B cell (primary cell): ENCODE results near the gene ZC3H7A.

Source experiments
- EZH2 ChIP-seq: IDR thresholded peaks from 2 replicates; pipeline ENCODE4 v1.6.1; 2012; ENCODE audit warnings: borderline replicate concordance, low read depth, mild to moderate bottlenecking, moderate library complexity, low read length; ENCODE audit not compliant: insufficient read depth, poor library complexity, severe bottlenecking
- TF ChIP-seq, protein P1 (sequence below): fragments of 200-600 bp; IDR thresholded peaks from one replicate; pipeline ENCODE4 v1.8.0; 2022; ENCODE audit warnings: antibody characterized with exemption, mild to moderate bottlenecking

DNA sequence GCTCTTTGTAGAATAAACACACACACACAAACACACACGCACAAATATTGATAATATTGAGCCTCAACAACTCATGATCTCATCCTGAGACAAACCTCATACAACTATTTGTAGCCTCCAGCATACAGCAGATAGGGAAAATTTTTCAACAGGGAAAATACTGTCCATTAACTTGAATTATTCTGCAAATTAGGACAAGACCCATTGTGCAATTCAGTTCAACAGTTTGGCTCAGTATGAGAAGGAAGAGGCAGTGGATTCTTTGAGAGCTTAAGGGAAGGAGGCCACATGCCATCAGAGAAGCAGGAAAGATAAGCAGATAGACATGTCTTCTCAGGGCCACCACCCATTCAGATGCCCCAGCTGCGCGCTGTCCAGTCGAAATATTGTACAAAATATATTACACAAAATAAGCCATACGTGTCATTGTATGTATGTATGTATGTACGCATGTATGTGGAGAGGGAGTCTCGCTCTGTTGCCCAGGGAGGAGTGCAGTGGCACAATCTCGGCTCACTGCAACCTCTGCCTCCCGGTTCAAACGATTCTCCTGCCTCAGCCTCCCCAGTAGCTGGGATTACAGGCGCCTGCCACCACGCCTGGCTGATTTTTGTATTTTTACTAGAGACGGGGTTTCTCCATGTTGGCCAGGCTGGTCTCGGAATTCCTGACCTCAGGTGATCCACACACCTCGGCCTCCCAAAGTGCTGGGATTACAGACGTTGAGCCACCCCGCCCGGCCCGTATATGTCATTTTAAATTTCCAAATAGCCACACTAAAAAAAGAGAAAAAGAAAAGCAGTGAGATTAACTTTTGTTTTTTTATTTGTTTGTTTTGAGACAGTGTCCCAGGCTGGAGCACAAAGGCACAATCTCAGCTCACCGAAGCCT, 1.8 kb downstream of the ZC3H7A start:
- TF ChIP-seq EZH2, result no peak
- TF ChIP-seq, protein P1, sequence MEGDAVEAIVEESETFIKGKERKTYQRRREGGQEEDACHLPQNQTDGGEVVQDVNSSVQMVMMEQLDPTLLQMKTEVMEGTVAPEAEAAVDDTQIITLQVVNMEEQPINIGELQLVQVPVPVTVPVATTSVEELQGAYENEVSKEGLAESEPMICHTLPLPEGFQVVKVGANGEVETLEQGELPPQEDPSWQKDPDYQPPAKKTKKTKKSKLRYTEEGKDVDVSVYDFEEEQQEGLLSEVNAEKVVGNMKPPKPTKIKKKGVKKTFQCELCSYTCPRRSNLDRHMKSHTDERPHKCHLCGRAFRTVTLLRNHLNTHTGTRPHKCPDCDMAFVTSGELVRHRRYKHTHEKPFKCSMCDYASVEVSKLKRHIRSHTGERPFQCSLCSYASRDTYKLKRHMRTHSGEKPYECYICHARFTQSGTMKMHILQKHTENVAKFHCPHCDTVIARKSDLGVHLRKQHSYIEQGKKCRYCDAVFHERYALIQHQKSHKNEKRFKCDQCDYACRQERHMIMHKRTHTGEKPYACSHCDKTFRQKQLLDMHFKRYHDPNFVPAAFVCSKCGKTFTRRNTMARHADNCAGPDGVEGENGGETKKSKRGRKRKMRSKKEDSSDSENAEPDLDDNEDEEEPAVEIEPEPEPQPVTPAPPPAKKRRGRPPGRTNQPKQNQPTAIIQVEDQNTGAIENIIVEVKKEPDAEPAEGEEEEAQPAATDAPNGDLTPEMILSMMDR, result no peak
